GM18519 (cell line): ENCODE results near the gene ZNF771.
"Not testable (repeated sequence)": the region's sequence is repeated elsewhere in the genome, so short reads cannot be mapped to it uniquely, and the experiment has no call there.

Experiments
- ATAC-seq: cut with Tn5 transposase; IDR thresholded peaks from one replicate; pipeline ENCODE4 v1.9.1; 2021; ENCODE audit warnings: mild to moderate bottlenecking, moderate library complexity; ENCODE audit not compliant: unreplicated experiment, low FRiP score

The ZNF771 gene

DNA sequence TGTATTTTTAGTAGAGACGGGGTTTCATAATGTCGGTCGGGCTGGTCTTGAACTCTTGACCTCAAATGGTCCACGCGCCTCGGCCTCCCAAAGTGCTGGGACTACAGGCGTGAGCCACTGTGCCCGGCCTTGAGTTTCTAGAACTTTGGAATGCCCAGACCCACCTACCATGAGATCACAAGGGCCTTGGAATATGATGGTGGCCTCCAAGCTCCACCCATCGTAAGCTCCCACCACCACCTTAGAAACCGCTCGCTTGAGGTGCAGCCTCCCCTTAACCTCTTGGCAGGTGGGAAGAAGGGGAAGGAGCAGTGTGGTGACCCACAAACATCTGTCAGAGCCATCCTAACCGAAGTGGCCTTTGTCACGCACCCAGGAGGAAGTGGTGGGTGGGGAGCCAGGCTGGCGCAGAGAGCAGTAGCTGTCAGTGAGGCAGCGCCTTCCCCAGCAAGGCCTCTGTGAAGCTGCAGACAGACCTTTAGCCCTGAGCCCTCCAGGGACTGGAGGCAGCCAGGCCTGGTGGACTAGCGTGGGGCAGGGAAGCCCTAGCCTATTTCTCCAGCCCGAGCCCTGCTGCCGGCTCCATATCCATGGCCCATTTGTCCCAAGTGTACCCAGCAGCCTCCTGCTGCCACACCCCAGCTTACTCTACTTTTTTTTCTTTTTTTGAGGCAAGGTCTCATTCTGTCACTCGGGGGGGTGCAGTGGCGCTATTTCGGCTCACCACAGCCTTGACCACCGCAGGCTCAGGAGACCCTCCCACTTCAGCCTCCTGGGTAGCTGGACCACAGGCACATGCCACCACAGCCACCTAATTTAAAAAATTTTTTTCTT is 51.4 kb downstream of the ZNF771 start:
- peak; percentile 56 for ATAC-seq

DNA sequence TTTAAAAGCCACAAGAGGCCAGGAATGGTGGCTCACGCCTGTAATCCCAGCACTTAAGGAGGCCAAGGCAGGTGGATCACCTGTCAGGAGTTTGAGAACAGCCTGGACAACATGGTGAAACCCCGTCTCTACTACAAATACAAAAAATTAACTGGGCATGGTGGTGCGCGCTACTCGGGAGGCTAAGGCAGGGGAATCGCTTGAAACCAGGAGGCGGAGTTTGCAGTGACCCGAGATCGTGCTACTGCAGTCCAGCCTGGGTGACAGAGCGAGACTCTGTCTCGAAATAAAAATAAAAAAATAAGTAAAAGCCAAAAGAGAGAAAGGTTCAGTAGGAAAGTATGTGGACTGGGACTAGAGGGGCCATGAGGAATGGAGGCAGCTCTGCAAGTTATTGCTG is 52.0 kb downstream of the ZNF771 start:
- no peak for ATAC-seq

- not testable (repeated sequence) for ATAC-seq
These were observed 54.0 kb downstream of the ZNF771 start for GRCh38 chr16:30461426-30461825.

- no peak for ATAC-seq
These were observed 56.7 kb downstream of the ZNF771 start for GRCh38 chr16:30464078-30464477.
